GM18505 (cell line): ENCODE results near the gene SLC19A2.

Experiments used
- ATAC-seq: cut with Tn5 transposase; IDR thresholded peaks from one replicate; pipeline ENCODE4 v1.9.1; 2021; ENCODE audit not compliant: unreplicated experiment
- POLR2A ChIP-seq: IDR thresholded peaks from 4 replicates; pipeline ENCODE4 v1.6.1; 2011; ENCODE audit warnings: borderline replicate concordance; ENCODE audit not compliant: insufficient read depth, insufficient read length; ENCODE audit errors: extremely low read depth

Gene SLC19A2

GRCh38 chr1:169451218-169451824 is 34.4 kb downstream of the SLC19A2 start:
- ATAC-seq: no peak
- TF ChIP-seq POLR2A: no peak

DNA sequence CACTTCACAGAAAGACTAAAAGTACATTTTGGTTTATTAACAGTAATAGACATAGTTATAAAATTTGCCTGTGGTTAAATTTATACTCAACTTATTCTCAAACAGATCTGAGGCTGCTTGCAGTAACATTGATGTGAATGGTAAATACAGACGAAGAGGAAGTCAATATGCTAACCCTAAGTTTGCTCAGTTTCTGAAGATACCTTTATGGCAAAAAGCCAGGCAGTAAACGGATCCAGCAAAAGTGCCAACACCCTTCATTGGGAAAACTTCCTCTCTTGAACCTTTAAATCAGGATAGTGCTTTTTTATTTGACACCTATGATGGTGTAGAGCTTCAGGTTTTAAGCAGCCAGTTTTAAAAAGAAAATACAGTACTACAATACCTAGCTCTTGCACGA is 41.8 kb downstream of the SLC19A2 start:
- TF ChIP-seq POLR2A: no peak
- ATAC-seq: no peak

- TF ChIP-seq POLR2A: no peak
- peak; percentile 94 for ATAC-seq
Measured at GRCh38 chr1:169427081-169427641, 58.6 kb downstream of the SLC19A2 start, which contains the start of gene CCDC181. CCDC181 (minus strand) TSS chr1:169427474; CDS start chr1:169424927, 2,547 bp downstream.

- no peak for ATAC-seq
- TF ChIP-seq POLR2A: no peak
Measured at GRCh38 chr1:169426174-169426705, 59.5 kb downstream of the SLC19A2 start.

DNA sequence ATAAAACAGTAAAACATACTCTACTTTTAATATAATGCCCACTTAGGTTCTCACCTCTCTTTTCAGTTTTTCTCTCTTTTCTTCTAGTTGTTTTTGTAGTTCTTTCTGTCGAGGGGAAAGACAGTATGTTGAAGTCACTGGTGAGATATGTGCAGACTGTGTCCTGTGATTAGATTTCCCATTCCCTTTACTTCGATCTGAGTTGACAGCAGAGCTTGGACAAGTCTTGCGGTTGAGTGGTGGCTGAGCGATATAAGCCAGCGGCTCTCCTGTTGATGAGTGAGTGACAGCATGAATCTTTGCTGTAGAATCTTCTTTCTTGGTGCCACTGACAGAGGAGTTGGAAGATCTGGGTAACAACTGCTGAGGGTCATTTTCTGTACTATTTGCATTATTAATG is 64.4 kb downstream of the SLC19A2 start:
- no peak for ATAC-seq
- no peak for TF ChIP-seq POLR2A

GRCh38 chr1:169414952-169415351 is 70.8 kb downstream of the SLC19A2 start:
- TF ChIP-seq POLR2A: no peak
- no peak for ATAC-seq
